CD4-positive, CD25-positive, alpha-beta regulatory T cell (primary cell): Measurements from ENCODE around the gene OGFOD3. TPM values are rescaled to one million over a fixed set of nuclear protein-coding genes. Genes with fewer than 3 reads are reported as not detected.

ENCODE experiments used
- ATAC-seq, 2 donors: fragments of 150-1000 bp; cut with Tn5 transposase; one replicate each; pipeline ENCODE4 v1.10.0; 2021; ENCODE audit warnings: low read depth in 2 of 2, moderate number of reproducible peaks in 2 of 2, moderate library complexity in 1 of 2
- DNase-seq, 3 donors: peaks; one replicate each; pipeline versions ENCODE4 v3.0.0 to v3.0.0-alpha.2; 2012 to 2022; ENCODE audit warnings: mixed read lengths in 1 of 3
- H3K27ac ChIP-seq: one replicate; pipeline ENCODE4 v1.7.0; 2013; ENCODE audit warnings: mild to moderate bottlenecking, low read length; ENCODE audit not compliant: insufficient read depth, poor library complexity, severe bottlenecking
- H3K27me3 ChIP-seq: one replicate; pipeline ENCODE4 v1.7.0; 2013; ENCODE audit warnings: low read length; ENCODE audit not compliant: control insufficient read depth, insufficient read depth
- H3K36me3 ChIP-seq: one replicate; pipeline ENCODE4 v1.7.0; 2013; ENCODE audit warnings: mild to moderate bottlenecking, low read length, moderate library complexity; ENCODE audit not compliant: control insufficient read depth, insufficient read depth
- H3K4me1 ChIP-seq: 2 replicates; pipeline ENCODE4 v1.7.0; 2013; ENCODE audit warnings: mild to moderate bottlenecking, low read length; ENCODE audit not compliant: insufficient read depth, control insufficient read depth, poor library complexity, severe bottlenecking
- H3K4me3 ChIP-seq: one replicate; pipeline ENCODE4 v1.7.0; 2013; ENCODE audit warnings: low read depth, mild to moderate bottlenecking, low read length, moderate library complexity
- H3K9me3 ChIP-seq, 2 experiments: 1 replicate in 1 of 2; 2 replicates in 1 of 2; pipeline ENCODE4 v1.7.0; 2013; ENCODE audit warnings: low read length in 2 of 2, mild to moderate bottlenecking in 1 of 2, moderate library complexity in 1 of 2; ENCODE audit not compliant: control insufficient read depth in 2 of 2
- H3K27ac Mint-ChIP-seq, 3 donors: one replicate each; pipeline ENCODE4 v1.8.0; 2020 to 2022; ENCODE audit warnings: mild to moderate bottlenecking in 3 of 3, mixed read lengths in 3 of 3, moderate library complexity in 2 of 3
- H3K27me3 Mint-ChIP-seq: one replicate; pipeline ENCODE4 v1.8.0; 2022; ENCODE audit warnings: mild to moderate bottlenecking, mixed read lengths
- H3K36me3 Mint-ChIP-seq: one replicate; pipeline ENCODE4 v1.8.0; 2020; ENCODE audit warnings: mixed read lengths
- H3K4me1 Mint-ChIP-seq, 4 donors: one replicate each; pipeline ENCODE4 v1.8.0; 2020 to 2022; ENCODE audit warnings: mixed read lengths in 4 of 4, mild to moderate bottlenecking in 1 of 4
- H3K4me3 Mint-ChIP-seq, 4 donors: one replicate each; pipeline ENCODE4 v1.8.0; 2020 to 2022; ENCODE audit warnings: mild to moderate bottlenecking in 4 of 4, mixed read lengths in 4 of 4, moderate library complexity in 3 of 4
- H3K9me3 Mint-ChIP-seq, 7 donors: one replicate each; pipeline ENCODE4 v1.8.0; 2020 to 2022; ENCODE audit warnings: mixed read lengths in 7 of 7, mild to moderate bottlenecking in 3 of 7, moderate library complexity in 2 of 7
- polyA plus RNA-seq, 4 donors: library from polyadenylated mRNA; unstranded; fragments of 300-500 nt; fragmentation: Illumina TruSeq; gene quantifications; one replicate each; pipeline ENCODE4 v1.2.3, GENCODE V29; 2021
- total RNA-seq: library from RNA; stranded (reverse); gene quantifications from one replicate; pipeline ENCODE4 v1.2.3, GENCODE V29; 2022

OGFOD3 gene
- total and polyA plus RNA-seq, 5 donors from 2014 or later = 13.9 to 32.9 (median 22.0) TPM

DNA sequence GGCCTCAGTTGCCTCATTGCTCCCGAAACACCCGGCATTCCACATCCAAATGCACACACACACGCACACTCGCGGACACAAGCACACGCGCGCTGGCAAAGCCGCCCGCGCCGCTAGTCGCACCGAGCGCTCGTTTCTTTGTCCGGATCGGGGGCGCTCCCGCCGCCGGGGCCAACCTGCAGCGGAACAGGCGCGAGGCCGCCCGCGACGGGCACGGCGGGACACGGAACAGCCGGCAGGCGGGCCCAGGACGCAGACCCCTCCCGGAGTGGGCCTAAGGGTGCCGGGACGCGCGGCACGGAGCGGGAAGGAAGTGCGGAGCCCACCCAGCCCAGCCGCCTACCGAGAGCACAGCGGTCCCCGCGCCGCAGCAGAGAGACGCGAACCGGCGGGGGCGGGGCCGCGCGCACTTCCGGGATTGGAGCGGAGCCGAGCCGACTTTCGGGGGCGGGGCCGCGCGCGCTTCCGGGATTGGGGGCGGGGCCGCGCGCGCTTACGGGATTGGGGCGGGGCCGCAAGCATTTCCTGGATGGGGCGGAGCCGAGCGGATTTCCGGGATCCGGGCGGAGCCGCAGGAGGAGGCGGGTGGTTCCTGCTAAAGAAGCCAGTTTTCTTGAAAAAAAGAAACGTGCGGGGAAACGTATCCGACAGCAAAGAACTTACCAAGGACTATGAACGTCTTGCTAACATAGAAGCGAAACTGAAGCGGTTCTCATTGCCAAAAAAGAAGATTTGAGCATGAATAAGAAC lies 32.1 kb upstream of the OGFOD3 start, which contains the start of gene CYBC1:
TSS of gene CYBC1 (minus strand) at position 396 of the 750 bp plus-strand sequence. CDS start 1,498 bp downstream, outside the sequence.
- peaks cover 6% of the 10 kb centered on the region for H3K27me3 Mint-ChIP-seq
- H3K27ac Mint-ChIP-seq = peak within 1 kb of the TSS; percentile 97 to 99 (median 98)
- Histone ChIP-seq H3K27ac (peak within 1 kb of the TSS; percentile 94), H3K9me3 (no peaks in the 10 kb centered on the region), H3K27me3 (no peaks in the 10 kb centered on the region), H3K36me3 (peaks cover 1% of the 10 kb centered on the region), H3K4me3 (peak within 1 kb of the TSS; percentile 90), H3K4me1 (peaks cover 37% of the 10 kb centered on the region)
- peak; percentile 92 to 98 (median 93) for DNase-seq
- peaks cover 12 to 47% (median 18%) of the 10 kb centered on the region in 4 donors for H3K4me1 Mint-ChIP-seq
- peak within 1 kb of the TSS; percentile 94 to 99 (median 96) for H3K4me3 Mint-ChIP-seq
- peak; percentile 70 to 75 for ATAC-seq
- no peaks in the 10 kb centered on the region for H3K9me3 Mint-ChIP-seq
- no peaks in the 10 kb centered on the region for H3K36me3 Mint-ChIP-seq

DNA sequence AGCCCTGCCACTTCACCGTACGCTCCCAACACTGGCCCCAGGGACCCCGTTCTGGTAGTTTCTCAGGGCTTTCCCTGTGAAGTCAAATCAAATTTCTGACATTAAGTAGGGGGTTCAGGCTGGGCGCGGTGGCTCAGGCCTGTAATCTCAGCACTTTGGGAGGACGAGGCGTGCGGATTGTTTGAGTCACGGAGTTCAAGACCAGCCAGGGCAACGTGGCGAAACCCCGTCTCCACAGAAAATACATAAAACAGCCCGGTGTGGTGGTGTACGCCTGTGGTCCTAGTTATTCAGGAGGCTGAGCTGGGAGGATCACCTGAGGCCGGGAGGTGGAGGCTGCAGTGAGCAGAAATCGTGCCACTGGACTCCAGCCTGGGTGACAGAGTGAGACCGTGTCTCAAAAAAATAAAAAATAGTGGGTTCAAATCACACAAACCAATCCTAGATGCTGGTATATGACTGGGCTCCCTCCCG lies 31.5 kb upstream of the OGFOD3 start:
- DNase-seq (peak in 1 of 3 donors; percentile 36), ATAC-seq (peak in 1 of 2 donors; percentile 4)
- no peaks in the 10 kb centered on the region for H3K36me3 Mint-ChIP-seq
- H3K27me3 Mint-ChIP-seq = peaks cover 6% of the 10 kb centered on the region
- Histone ChIP-seq H3K27me3 (no peaks in the 10 kb centered on the region), H3K4me3 (peak overlapping the region; percentile 90), H3K4me1 (peaks cover 37% of the 10 kb centered on the region), H3K36me3 (peaks cover 3% of the 10 kb centered on the region), H3K9me3 (no peaks in the 10 kb centered on the region), H3K27ac (peak overlapping the region; percentile 94)
- H3K27ac Mint-ChIP-seq = peak overlapping the region; percentile 96 to 99 (median 97)
- H3K9me3 Mint-ChIP-seq = no peaks in the 10 kb centered on the region
- peaks cover 12 to 47% (median 18%) of the 10 kb centered on the region in 4 donors for H3K4me1 Mint-ChIP-seq
- H3K4me3 Mint-ChIP-seq = peak overlapping the region; percentile 94 to 99 (median 96)

DNA sequence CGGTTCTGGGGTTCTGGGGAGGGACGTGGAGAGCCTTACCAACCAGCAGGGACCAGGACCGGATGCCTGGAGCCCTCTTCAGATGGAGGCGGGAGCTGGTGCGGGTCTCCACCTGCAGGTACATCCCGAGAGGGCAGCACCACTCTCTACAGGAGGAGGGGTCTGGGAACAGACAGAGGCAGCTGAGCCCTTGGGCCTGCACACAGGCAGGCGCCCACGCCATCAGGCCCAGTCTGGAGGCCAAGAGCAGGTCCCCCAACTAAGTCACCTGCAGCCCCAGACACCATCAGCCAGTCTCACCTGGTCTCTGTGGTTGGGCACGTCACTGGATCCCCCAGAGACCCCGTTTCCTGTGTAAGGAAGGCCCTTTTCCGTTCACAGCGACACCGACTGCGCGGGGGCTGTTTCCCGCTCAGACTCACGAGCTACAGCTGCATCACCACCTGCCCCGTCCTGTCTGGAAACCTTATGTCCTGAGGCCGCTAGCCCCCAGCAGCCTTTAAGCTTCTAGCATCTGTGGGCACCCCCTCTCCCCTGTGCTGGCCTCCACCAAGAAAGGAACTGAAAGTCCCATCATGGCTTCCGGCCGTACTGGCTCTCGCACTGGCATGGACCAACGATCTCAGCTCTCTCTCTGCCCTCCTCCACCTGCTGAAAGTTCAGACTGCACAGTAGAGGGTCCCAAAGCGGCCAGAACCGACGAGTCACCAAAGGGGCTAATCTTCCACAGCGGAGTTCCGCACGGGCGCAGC lies 30.9 kb upstream of the OGFOD3 start:
- Histone ChIP-seq H3K9me3 (no peaks in the 10 kb centered on the region), H3K36me3 (peaks cover 9% of the 10 kb centered on the region), H3K27me3 (no peaks in the 10 kb centered on the region), H3K4me3 (peak overlapping the region; percentile 90), H3K4me1 (peaks cover 37% of the 10 kb centered on the region), H3K27ac (peak overlapping the region; percentile 94)
- ATAC-seq (peak; percentile 68 to 69), DNase-seq (peak; percentile 68 to 90 (median 83))
- H3K27ac Mint-ChIP-seq = peak overlapping the region; percentile 96 to 99 (median 97)
- H3K4me3 Mint-ChIP-seq = peak overlapping the region; percentile 94 to 99 (median 96)
- no peaks in the 10 kb centered on the region for H3K36me3 Mint-ChIP-seq
- peaks cover 6% of the 10 kb centered on the region for H3K27me3 Mint-ChIP-seq
- peaks cover 12 to 47% (median 18%) of the 10 kb centered on the region in 4 donors for H3K4me1 Mint-ChIP-seq
- H3K9me3 Mint-ChIP-seq = no peaks in the 10 kb centered on the region

DNA sequence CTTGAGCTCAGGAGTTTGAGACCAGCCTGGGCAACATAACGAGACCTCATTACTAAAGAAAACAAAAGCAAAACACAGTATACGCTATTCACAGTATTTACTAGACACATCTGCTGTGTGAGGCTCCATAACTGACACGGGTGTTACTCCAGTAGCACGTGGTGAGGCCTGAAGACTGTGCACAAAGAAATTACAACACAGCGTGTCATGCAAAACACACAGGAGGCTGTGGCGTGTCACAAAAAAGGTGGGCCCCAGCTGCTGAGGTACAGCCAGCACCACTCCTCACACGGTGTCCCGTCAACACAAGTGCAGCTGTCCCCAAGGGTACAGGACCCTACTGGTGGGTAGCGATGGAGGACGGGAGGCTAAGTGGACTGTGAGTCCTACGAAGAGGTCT lies 29.5 kb upstream of the OGFOD3 start:
- H3K4me3 Mint-ChIP-seq = peak overlapping the region; percentile 50 to 86 (median 64)
- peak overlapping the region in 2 of 3 donors; percentile 60 to 80 for H3K27ac Mint-ChIP-seq
- H3K36me3 Mint-ChIP-seq = no peaks in the 10 kb centered on the region
- H3K4me1 ChIP-seq = peaks cover 37% of the 10 kb centered on the region
- H3K9me3 Mint-ChIP-seq = no peaks in the 10 kb centered on the region
- peak overlapping the region; percentile 51 for H3K27ac ChIP-seq
- peaks cover 12 to 47% (median 18%) of the 10 kb centered on the region in 4 donors for H3K4me1 Mint-ChIP-seq
- H3K27me3 ChIP-seq = no peaks in the 10 kb centered on the region
- ATAC-seq (no peak), DNase-seq (no peak)
- no peaks in the 10 kb centered on the region for H3K9me3 ChIP-seq
- peaks cover 22% of the 10 kb centered on the region for H3K36me3 ChIP-seq
- peaks cover 6% of the 10 kb centered on the region for H3K27me3 Mint-ChIP-seq
- H3K4me3 ChIP-seq = no peak overlapping the region

DNA sequence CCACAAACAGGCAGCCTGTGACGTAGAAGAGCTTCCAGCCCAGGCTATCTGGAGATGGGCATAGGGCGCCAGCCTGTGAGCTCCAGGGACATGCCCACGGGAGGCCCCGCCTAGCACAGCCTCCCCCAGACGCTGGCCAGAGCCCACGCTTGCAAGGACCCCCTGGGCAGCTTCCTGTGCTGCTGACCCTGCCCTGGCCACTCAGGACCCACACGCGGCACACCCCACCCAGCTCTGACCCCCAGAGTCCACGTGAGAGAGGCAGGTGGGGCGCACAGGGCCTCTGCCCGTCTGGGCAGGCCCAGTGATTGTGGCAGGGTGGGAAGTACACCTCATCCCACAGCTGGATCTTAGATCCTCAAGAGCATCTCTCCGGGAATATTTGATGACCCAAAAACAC lies 28.3 kb upstream of the OGFOD3 start:
- no peaks in the 10 kb centered on the region for H3K36me3 Mint-ChIP-seq
- H3K4me1 Mint-ChIP-seq = peaks cover 12 to 39% (median 14%) of the 10 kb centered on the region in 4 donors
- Histone ChIP-seq H3K36me3 (peaks cover 28% of the 10 kb centered on the region), H3K4me3 (no peak overlapping the region), H3K27ac (no peak overlapping the region), H3K9me3 (no peaks in the 10 kb centered on the region), H3K27me3 (no peaks in the 10 kb centered on the region), H3K4me1 (peaks cover 37% of the 10 kb centered on the region)
- H3K27me3 Mint-ChIP-seq = peaks cover 6% of the 10 kb centered on the region
- H3K9me3 Mint-ChIP-seq = no peaks in the 10 kb centered on the region
- no peak overlapping the region for H3K27ac Mint-ChIP-seq
- peak overlapping the region in 2 of 4 donors; percentile 66 to 74 for H3K4me3 Mint-ChIP-seq
- DNase-seq (no peak), ATAC-seq (no peak)

DNA sequence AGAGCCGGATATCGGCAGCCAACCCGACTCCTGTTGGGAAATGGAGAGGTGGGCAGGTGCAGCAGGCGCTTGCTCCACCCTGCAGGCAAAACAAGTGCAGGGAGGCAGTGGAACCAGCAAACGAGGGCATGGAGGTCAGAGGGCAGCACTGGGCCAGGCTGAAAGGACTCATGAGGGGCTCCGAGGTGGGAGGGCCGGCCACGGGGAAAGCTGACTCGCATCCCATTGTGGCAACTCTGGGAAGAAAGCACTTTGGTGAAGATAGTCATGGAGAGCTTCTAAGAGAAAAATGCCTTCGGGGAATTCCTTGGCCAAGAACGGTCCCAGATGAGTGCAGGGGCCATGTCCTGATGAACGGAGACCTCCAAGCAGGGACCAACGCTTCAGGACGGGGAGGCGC lies 27.7 kb upstream of the OGFOD3 start:
- no peak for DNase-seq
- no peak overlapping the region for H3K4me3 ChIP-seq
- Mint-ChIP-seq H3K4me1 (peaks cover 8 to 34% (median 12%) of the 10 kb centered on the region in 4 donors), H3K4me3 (peak overlapping the region in 2 of 4 donors; percentile 32 to 35), H3K36me3 (no peaks in the 10 kb centered on the region), H3K9me3 (no peaks in the 10 kb centered on the region), H3K27ac (peak overlapping the region in 2 of 3 donors; percentile 20 to 43), H3K27me3 (peaks cover 6% of the 10 kb centered on the region)
- H3K9me3 ChIP-seq = no peaks in the 10 kb centered on the region
- peaks cover 33% of the 10 kb centered on the region for H3K4me1 ChIP-seq
- H3K27ac ChIP-seq = no peak overlapping the region
- H3K36me3 ChIP-seq = peaks cover 28% of the 10 kb centered on the region
- no peaks in the 10 kb centered on the region for H3K27me3 ChIP-seq
- ATAC-seq = no peak

DNA sequence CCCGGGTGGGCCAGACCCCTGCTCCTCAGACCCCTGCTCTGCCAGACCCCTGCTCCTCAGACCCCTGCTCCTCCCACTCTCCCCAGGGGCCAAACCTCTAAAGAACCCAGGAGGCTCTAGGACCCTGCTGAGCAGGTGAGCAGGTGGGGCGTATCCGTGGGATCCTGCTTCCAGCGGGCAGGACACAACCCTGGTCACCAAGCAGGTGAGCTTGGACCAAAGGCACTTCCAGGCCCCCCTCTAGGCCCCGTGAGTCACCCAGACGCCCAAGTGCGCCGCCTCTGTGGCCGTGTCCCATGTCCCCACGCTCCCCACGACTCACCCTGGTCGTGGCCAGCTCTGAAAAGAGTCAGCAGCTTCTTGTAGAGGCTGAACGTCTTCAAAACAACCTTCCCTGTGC lies 27.2 kb upstream of the OGFOD3 start:
- ATAC-seq = no peak
- no peak for DNase-seq
- H3K27me3 Mint-ChIP-seq = peaks cover 6% of the 10 kb centered on the region
- Histone ChIP-seq H3K4me3 (no peak overlapping the region), H3K4me1 (peaks cover 29% of the 10 kb centered on the region), H3K9me3 (no peaks in the 10 kb centered on the region), H3K27ac (no peak overlapping the region), H3K36me3 (peaks cover 28% of the 10 kb centered on the region), H3K27me3 (no peaks in the 10 kb centered on the region)
- peaks cover 5 to 29% (median 8%) of the 10 kb centered on the region in 4 donors for H3K4me1 Mint-ChIP-seq
- H3K27ac Mint-ChIP-seq = peak overlapping the region in 1 of 3 donors; percentile 20
- no peak overlapping the region for H3K4me3 Mint-ChIP-seq
- H3K9me3 Mint-ChIP-seq = no peaks in the 10 kb centered on the region
- H3K36me3 Mint-ChIP-seq = no peaks in the 10 kb centered on the region
